GM21576 (cell line): ENCODE results near the gene HHATL.

Experiments
- ATAC-seq: cut with Tn5 transposase; IDR thresholded peaks from one replicate; pipeline ENCODE4 v1.9.1; 2021; ENCODE audit warnings: mild to moderate bottlenecking, moderate library complexity; ENCODE audit not compliant: unreplicated experiment

HHATL gene, protein sequence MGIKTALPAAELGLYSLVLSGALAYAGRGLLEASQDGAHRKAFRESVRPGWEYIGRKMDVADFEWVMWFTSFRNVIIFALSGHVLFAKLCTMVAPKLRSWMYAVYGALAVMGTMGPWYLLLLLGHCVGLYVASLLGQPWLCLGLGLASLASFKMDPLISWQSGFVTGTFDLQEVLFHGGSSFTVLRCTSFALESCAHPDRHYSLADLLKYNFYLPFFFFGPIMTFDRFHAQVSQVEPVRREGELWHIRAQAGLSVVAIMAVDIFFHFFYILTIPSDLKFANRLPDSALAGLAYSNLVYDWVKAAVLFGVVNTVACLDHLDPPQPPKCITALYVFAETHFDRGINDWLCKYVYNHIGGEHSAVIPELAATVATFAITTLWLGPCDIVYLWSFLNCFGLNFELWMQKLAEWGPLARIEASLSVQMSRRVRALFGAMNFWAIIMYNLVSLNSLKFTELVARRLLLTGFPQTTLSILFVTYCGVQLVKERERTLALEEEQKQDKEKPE

GRCh38 chr3:42702066-42702951 lies at the start of gene HHATL:
TSS of gene HHATL (minus strand) at chr3:42702798. CDS start at chr3:42700826, 1,972 bp downstream.
- no peak for ATAC-seq

DNA sequence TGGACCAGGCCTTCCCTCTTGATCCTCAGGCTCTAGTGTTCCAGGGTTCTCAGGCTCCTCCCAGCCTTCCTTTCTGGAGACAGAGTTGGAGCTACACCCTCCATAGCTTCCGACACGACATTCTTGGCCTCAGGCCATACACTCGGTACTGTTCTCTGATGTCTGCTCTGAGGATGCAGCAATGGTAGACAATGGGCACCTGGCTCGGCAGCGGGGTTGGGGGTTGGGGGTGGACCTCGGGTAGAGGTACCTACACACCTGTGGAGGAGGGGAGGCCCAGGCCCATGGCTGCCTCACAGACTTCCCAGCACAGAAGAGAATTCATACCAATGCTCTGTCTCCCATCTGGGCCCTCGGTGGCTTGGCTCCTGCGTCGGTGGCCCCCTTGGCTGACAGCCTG lies 49.0 kb upstream of the HHATL start:
- no peak for ATAC-seq

GRCh38 chr3:42750834-42751233 lies 48.2 kb upstream of the HHATL start:
- no peak for ATAC-seq

DNA sequence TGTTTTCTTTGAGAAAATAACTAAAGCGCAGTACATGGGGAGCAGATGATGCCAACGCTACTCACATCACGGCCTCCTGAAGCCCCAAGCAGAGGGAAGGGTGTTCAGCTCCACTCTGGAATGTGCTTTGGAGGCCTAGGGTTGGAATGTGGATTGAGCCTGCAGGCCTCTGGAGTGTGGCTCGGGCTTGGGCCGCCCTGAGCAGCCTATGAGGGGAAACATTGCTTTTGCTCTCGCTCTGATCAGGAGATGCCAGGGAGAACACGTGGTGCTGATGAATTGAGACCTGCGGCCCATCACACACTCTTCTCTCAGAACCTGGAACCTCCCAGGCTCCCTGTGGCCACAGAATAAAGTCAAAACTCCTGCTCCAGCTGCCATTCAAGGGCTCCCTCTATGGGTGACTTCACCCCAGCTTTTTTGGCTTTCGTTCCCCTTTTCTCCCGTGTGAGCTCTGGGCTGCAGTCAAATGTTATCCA lies 47.2 kb upstream of the HHATL start:
- ATAC-seq: no peak

DNA sequence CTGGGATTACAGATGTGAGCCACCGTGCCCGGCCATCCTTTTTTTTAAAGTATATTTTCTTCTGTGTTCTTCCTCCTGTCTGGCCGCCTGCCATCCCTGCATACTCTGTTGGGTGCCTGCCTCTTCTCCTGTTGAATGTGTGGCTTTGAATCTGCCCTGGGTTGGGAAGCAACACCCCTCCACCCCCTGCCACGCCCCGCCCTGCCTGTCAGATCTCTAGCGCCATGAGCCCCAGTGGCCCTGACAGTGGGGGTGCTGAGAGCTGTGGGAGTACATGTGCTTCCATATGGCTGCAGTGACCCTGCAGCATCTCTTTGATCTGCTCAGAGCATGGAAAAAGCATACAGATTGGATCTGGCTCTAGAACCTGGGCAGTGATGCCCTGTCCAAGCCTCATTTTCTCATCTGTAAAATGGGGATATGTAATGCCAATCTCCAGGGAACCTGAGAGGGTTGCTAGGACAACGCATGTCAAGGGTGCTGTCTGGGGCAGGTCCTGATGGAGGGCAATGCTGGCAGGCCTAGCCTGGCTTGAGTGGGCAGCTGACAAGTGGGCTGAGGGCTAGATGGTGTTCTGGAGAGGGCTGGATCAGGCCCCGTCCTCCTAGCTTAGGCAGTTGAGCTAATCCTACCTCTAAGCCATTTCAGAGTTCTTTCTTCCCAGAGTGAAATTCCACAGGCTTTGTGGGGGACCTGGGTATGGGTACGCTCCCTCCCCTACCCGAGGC lies 46.6 kb upstream of the HHATL start:
- ATAC-seq: no peak

DNA sequence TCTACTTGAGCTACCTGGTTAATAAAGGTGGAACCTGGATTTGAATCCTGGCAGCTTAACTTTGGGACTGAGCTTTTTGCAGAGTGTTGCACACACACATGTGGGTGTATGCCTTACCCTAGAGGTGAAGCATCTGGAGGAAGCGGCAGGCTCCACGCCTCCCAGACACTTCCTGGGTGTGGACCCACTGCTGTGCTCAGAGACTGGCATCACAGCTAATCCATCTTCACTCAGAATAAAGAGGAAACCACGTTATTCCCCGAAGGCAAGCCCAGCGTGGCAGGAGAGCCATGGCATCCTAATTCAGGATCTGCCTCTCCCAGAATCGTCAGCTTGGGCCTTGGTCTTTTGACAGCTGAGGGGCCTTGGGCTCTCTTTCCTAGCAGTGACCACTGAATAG lies 45.0 kb upstream of the HHATL start:
- ATAC-seq: no peak

DNA sequence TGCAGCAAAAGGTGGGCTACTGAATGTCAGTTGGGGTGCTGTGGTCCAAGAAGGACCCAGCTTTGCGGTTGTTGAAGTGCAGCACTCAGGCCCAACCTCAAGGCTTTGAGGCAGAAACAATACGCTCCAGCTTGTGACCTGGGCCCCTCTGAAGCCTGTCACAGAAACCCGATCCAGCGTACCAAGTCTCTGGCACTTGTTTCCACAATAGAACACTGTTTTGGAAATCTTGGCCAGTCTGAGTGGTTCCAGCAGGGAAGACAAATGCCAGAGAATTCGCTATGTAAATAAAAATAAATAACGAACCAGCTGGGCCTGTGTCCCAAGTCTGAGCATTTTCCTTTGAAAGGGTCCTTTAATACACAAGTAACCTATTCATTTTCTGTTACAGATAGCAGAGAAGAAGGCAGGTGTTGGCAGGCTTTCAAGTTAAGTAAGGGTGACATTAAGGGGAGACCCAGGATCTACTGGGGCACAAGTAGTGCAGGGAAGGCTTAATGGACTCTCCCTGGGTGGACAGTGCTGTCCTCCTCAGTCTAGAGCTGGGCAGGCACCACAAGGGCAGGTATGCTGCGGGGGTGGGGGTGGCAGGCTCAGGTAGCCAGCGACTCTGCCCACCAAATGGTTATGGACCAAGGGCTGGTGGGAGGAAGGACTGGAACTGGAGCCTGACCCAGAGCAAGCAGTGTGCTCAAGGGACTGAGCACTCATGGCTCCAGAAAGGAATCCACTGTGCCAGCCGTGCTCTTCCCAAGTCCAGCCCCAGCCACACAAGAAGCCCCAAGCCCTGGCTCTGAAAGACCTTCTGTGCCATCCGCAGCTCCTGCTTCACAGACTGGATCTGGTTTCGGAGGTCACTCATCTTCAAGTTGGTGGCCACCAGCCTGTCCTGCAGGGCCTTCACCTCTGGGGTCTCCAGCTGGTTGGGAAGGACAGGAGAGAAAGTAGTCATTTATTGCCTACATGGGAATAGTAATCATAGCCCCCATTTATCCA lies 44.2 kb upstream of the HHATL start:
- ATAC-seq: no peak

DNA sequence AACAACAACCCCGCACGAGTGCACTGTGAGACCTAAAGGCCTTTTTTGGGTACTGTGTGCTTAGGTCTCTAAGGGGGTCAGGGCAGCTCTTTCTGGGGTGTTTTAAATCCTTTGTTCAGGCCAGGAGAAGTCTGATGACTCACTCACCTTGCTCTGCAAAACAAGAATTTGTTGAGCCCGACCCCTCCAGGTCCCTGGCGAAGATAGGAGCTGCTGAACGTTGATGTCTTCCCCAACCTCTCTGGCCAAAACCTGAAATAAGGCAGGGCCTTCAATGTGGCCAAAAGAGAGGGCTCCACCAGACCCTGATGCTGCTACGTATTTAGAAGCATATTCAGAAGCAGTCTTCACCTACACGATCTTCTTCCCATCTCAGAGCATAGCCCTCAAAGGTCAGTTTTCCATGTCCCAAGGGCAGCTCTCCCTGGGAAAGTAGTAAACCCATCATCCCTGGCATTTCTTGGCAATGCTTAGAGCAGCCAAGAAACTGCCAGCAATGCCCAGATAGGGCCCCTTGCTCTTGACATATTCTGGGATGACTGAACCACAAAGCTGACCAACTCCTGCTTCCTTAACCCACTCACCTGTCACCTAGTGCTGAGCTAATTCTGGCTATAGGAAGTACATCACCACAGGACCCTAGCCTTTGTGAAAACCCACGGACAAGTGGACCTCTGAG lies 43.3 kb upstream of the HHATL start:
- no peak for ATAC-seq

DNA sequence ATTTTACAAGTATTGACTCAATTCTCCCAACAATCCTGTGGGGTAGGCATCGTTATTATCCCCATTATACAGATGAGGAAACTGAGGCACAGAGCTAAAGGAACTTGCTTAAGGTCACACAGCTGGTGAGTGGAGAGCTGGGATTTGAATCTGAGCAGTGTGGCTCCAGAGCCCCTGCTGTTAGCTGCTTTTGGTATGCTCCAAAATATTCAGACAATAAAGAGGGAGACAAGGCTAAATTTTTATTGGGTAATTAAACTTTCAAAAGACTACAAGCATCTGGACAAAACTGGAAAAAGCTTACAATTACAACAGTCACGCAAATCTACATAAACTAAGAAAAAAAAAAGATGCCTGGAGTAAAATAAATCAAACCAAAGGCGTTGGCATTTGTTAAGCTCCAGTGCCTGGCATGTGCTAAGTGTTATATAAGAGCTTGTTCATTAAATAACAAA lies 42.7 kb upstream of the HHATL start:
- ATAC-seq: no peak

GRCh38 chr3:42743204-42743995 lies 40.8 kb upstream of the HHATL start:
- ATAC-seq: no peak

DNA sequence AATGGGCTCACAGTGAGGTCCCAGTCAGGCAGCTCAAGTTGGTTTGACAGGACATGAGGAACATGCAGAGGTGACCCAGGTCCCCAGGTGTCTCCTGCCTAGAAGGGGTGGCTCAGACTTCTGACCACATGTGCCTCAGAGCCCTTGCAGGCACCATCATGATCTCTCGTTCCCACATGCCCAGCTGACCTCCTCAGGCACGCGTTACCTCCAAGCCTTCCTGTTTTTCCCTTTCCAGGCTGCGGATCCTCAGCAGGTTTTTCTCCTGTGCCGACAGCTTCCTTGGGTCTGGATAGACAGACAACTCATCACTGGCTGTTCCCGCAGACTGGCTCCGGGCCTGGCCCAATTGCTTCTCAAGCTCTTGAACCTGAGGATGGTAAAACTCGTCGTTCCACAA lies 40.1 kb upstream of the HHATL start:
- no peak for ATAC-seq

- no peak for ATAC-seq
Observed at GRCh38 chr3:42742259-42742658, 39.7 kb upstream of the HHATL start.

DNA sequence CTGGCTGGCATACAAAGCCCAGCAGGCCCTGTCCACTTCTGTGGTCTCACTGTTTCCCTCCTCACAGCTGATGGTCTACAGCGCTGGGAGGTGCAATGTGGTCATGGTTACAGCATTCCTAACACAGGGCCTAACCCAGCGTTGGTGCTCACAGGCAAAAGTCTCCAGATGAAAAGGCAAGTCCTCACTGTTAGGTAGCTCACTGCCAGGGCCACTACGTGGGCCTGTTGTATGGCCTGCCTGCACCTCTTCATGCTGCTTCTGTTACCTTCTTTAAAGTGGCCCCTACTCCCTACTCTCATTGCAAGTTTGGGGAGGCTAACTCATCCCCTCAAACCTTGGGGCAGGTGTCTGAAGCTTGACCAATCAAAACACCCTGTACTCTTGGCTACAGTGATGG lies 39.2 kb upstream of the HHATL start:
- no peak for ATAC-seq

DNA sequence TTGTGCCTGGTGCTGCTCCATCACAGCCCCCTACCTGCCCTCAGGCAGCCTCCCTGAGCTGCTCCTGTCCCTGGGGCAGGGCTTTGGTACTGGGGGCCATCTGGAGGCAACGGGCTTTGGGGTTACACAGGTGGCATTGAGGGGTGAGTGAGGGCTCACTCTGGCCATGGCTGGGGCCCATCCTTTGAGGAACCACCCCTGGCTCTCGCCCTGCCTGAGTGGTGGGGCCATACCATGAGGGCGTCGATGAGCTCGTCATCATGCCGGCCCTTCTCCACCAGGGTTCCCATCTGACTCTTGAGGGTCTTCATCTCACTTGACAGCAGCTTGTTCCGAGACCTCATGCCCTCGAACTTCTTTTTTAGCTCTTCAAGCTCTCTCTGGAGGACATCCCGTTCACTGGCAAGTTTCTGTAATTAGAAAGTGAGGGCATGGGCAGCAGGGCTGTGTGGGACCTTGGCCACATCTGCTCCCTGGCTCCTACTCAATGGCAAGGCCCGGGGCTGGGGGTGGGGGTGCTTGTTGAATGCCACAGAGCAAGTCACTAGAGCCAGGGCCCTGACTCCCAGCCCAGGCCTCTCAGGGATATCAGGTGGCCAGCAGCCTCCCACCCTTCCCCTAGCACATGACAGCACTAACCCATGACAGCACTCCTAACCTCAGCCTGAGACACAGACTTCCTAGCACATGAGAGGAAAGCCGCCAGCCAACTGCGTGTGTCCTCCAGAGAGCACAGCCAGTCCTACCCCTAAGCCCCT lies 37.0 kb upstream of the HHATL start:
- no peak for ATAC-seq

DNA sequence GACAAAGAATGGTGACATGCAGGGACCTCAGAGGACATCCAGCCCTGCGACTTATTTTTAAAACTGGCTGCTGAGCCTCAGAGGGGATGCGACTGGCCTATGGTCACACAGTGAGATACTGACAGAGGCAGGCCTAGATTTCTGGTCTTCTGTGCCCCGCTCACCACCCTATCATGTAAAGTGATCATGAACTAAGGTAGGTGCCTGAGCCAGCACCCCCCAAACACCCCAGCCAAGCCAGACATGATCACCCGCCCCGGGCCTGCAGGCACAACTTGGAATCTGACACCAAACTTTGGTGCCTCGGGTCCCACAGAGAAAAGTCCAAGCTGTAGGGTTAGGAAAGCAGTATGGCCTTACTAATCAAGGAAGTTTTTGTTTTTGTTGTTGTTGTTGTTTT lies 33.9 kb upstream of the HHATL start:
- no peak for ATAC-seq

- no peak for ATAC-seq
Observed at GRCh38 chr3:42736081-42736480, 33.5 kb upstream of the HHATL start.

DNA sequence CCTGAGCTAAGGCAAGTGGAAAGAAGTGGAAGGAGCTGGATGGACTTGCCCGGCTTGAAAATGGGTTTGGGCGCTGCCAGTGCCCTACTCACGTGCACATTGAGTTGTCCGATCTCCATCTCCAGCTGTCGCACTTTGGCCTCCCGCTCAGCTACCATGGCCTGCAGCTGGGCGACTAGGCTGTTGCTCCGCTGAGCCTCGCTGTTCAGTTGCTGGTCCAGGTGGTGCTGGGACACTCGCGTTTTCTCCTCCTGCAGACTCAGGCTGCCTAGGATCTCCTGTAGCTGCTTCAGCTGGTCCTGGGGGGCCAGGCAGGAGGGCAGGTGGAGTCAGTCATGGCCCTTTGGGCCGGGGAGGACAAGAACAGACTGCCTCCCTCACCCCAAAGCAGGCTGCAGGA lies 33.0 kb upstream of the HHATL start:
- no peak for ATAC-seq

DNA sequence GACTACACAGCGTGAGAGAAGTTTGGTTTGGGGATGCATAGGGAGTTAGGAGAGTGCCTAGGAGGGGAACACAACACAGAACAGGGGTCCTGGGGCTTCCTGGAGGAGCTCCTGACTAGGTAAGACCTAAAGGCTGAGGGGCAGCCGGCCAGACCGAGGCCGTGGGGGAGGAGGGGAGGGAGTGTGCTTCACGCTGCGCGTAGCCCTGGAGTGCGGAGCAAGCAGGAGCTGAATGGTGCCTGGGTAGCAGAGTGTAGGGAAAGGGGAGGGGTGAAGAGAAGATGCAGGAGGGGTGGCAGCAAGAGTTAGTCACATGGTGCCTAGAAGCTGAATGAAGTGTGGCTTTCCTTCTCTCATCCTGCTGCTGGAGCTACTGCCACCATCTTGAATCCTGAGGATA lies 32.4 kb upstream of the HHATL start:
- ATAC-seq: no peak
